SK-N-SH (cell line): ENCODE measurements around the gene C20orf144. TPM values are rescaled to one million over a fixed set of nuclear protein-coding genes. Genes with fewer than 3 reads are reported as not detected.

Source experiments
- CTCF ChIA-PET: fragments of 300-600, 350-600 bp; formaldehyde crosslinking; extraction: SDS; loops from one replicate; lab custom pipeline; 2021; lab: Yijun Ruan, JAX
- POLR2A ChIA-PET: fragments of 350-600 bp; sonication (Branson Sonifier 250); formaldehyde crosslinking; extraction: SDS; loops from one replicate; lab custom pipeline; 2020; ENCODE audit warnings: antibody characterized with exemption, inconsistent platforms; lab: Yijun Ruan, JAX
- DNase-seq: peaks from one replicate; pipeline ENCODE4 v3.0.0; 2012
- H2AFZ ChIP-seq: fragments of 200-600 bp; sonication (generic); 2 replicates; pipeline ENCODE4 v1.8.1; 2016; ENCODE audit warnings: antibody characterized with exemption, mild to moderate bottlenecking, low read depth
- H3F3A ChIP-seq: fragments of 200-600 bp; sonication (generic); replicated peaks from 2 replicates; pipeline ENCODE3; 2016; ENCODE audit warnings: antibody characterized with exemption, mild to moderate bottlenecking; ENCODE audit not compliant: insufficient read depth
- H3K27ac ChIP-seq, 2 experiments: fragments of 200-500 bp in 1 of 2; fragments of 200-600 bp in 1 of 2; sonication (Bioruptor generic) in 1 of 2; sonication (generic), shearing (Covaris generic) in 1 of 2; 2 replicates each; pipeline versions ENCODE4 v1.5.1 to v1.6.1; 2014 to 2016; ENCODE audit warnings: low read depth in 2 of 2, inconsistent platforms in 1 of 2, low read length in 1 of 2, mild to moderate bottlenecking in 1 of 2, mixed read lengths in 1 of 2
- H3K27me3 ChIP-seq: fragments of 200-600 bp; sonication (generic), shearing (Covaris generic); 2 replicates; pipeline ENCODE4 v1.6.1; 2016; ENCODE audit warnings: mixed run types; ENCODE audit not compliant: insufficient read depth
- H3K36me3 ChIP-seq, 2 experiments: fragments of 200-500 bp in 1 of 2; fragments of 200-600 bp in 1 of 2; sonication (Bioruptor generic) in 1 of 2; sonication (generic) in 1 of 2; replicated peaks in 1 of 2; 2 replicates each; pipeline versions ENCODE3 to v1.5.1; 2014 to 2016; ENCODE audit warnings: low read length in 1 of 2, mild to moderate bottlenecking in 1 of 2; ENCODE audit not compliant: insufficient read depth in 2 of 2, control insufficient read depth in 1 of 2
- H3K4me1 ChIP-seq, 2 experiments: fragments of 200-500 bp in 1 of 2; fragments of 200-600 bp in 1 of 2; sonication (Bioruptor generic) in 1 of 2; sonication (generic), shearing (Covaris generic) in 1 of 2; 2 replicates each; pipeline versions ENCODE4 v1.5.1 to v1.6.1; 2014 to 2016; ENCODE audit warnings: low read depth in 1 of 2, low read length in 1 of 2, mixed run types in 1 of 2; ENCODE audit not compliant: insufficient read depth in 2 of 2, control insufficient read depth in 1 of 2
- H3K4me2 ChIP-seq: fragments of 200-600 bp; sonication (generic), shearing (Covaris generic); 2 replicates; pipeline ENCODE4 v1.6.1; 2017; ENCODE audit warnings: mixed run types
- H3K4me3 ChIP-seq, 2 experiments: fragments of 200-500 bp in 1 of 2; fragments of 200-600 bp in 1 of 2; sonication (Bioruptor generic) in 1 of 2; sonication (generic), shearing (Covaris generic) in 1 of 2; 2 replicates each; pipeline versions ENCODE4 v1.5.1 to v1.8.1; 2014 to 2016; ENCODE audit warnings: low read depth in 2 of 2, inconsistent platforms in 1 of 2, low read length in 1 of 2, mild to moderate bottlenecking in 1 of 2, mixed read lengths in 1 of 2, moderate library complexity in 1 of 2
- H3K79me2 ChIP-seq: fragments of 200-600 bp; sonication (generic); 2 replicates; pipeline ENCODE4 v1.8.1; 2017; ENCODE audit warnings: mild to moderate bottlenecking; ENCODE audit not compliant: insufficient read depth
- H3K9ac ChIP-seq: fragments of 200-600 bp; sonication (generic); 2 replicates; pipeline ENCODE4 v1.6.1; 2017; ENCODE audit warnings: mixed run types
- H3K9me2 ChIP-seq: fragments of 200-600 bp; sonication (generic); 2 replicates; pipeline ENCODE4 v1.6.1; 2017; ENCODE audit warnings: mixed run types
- H3K9me3 ChIP-seq: fragments of 200-600 bp; sonication (generic); 2 replicates; pipeline ENCODE4 v1.6.1; 2017; ENCODE audit warnings: mixed run types, mild to moderate bottlenecking, moderate library complexity
- H4K20me1 ChIP-seq: fragments of 200-600 bp; sonication (generic); 2 replicates; pipeline ENCODE4 v1.6.1; 2017; ENCODE audit warnings: mild to moderate bottlenecking, mixed run types; ENCODE audit not compliant: insufficient read depth
- CHD2 ChIP-seq: fragments of 150-350 bp; IDR thresholded peaks from 2 replicates; pipeline ENCODE4 v1.6.1; 2018; ENCODE audit warnings: low read length; ENCODE audit not compliant: partially characterized antibody
- ELF1 ChIP-seq: IDR thresholded peaks from 2 replicates; pipeline ENCODE4 v1.4.0; 2012
- GABPA ChIP-seq: IDR thresholded peaks from 2 replicates; pipeline ENCODE4 v1.4.0; 2012; ENCODE audit warnings: low read depth, mild to moderate bottlenecking
- GATA2 ChIP-seq: sonication (generic); formaldehyde crosslinking; IDR thresholded peaks from 2 replicates; pipeline ENCODE4 v1.5.0; 2020; ENCODE audit warnings: mild to moderate bottlenecking, missing genetic modification reagents
- JUND ChIP-seq: IDR thresholded peaks from 2 replicates; pipeline ENCODE4 v1.4.0; 2012
- MAX ChIP-seq: IDR thresholded peaks from 2 replicates; pipeline ENCODE4 v1.4.0; 2012; ENCODE audit warnings: low read depth
- MEF2A ChIP-seq: IDR thresholded peaks from 2 replicates; pipeline ENCODE4 v1.4.0; 2012; ENCODE audit warnings: low read depth, borderline replicate concordance
- PBX3 ChIP-seq: IDR thresholded peaks from 2 replicates; pipeline ENCODE4; 2012
- RCOR1 ChIP-seq: fragments of 150-350 bp; IDR thresholded peaks from 2 replicates; pipeline ENCODE4 v1.6.1; 2017; ENCODE audit warnings: antibody characterized with exemption, low read length
- RXRA ChIP-seq: IDR thresholded peaks from 2 replicates; pipeline ENCODE4 v1.4.0; 2012; ENCODE audit warnings: low read depth, mild to moderate bottlenecking, borderline replicate concordance
- TAF1 ChIP-seq: IDR thresholded peaks from 2 replicates; pipeline ENCODE4 v1.6.1; 2012; ENCODE audit warnings: low read depth, mild to moderate bottlenecking, low read length, moderate library complexity, borderline replicate concordance
- USF1 ChIP-seq: IDR thresholded peaks from 2 replicates; pipeline ENCODE4 v1.4.0; 2012; ENCODE audit warnings: low read depth, borderline replicate concordance
- YY1 ChIP-seq: IDR thresholded peaks from 2 replicates; pipeline ENCODE4 v1.4.0; 2012; ENCODE audit warnings: low read depth, mild to moderate bottlenecking
- WGBS: methylation state at CpG from one replicate; pipeline ENCODE4 v1.1.6; 2017; ENCODE audit warnings: low lambda C conversion rate; 5-methylcytosine and 5-hydroxymethylcytosine counted together
- polyA plus RNA-seq, 3 experiments: library from polyadenylated mRNA; depleted of rRNA; stranded (reverse); fragments of >200 nt; gene quantifications; 2 replicates each; pipeline ENCODE4 v1.2.3, GENCODE V29; 2012
- TF ChIP-seq, protein P1 (sequence below): IDR thresholded peaks from 2 replicates; pipeline ENCODE4 v1.4.0; 2012; ENCODE audit warnings: low read depth, borderline replicate concordance

C20orf144 gene
- polyA plus RNA-seq, 1 of the 3 experiments (the other 2 are of a cell fraction) = 0.12 TPM

- WGBS = 92% methylated on average over 3 of the region's 3 CpGs
- POLR2A ChIA-PET = no interaction called here
These were observed 26.1 kb downstream of the C20orf144 start for GRCh38 chr20:33687993-33688937.

GRCh38 chr20:33688938-33689424, 26.9 kb downstream of the C20orf144 start:
- no peak overlapping the region for H3K4me2 ChIP-seq
- H3K36me3 ChIP-seq = no peaks in the 10 kb centered on the region
- peaks cover 7 to 23% of the 10 kb centered on the region in 2 experiments; a peak in 2 of 4 replicates for H3K4me1 ChIP-seq
- ChIA-PET POLR2A (no interaction called here), CTCF (no interaction called here)
- H3K9me3 ChIP-seq = no peaks in the 10 kb centered on the region
- H2AFZ ChIP-seq = no peak overlapping the region
- H3K4me3 ChIP-seq = no peak overlapping the region
- H3K9me2 ChIP-seq = no peaks in the 10 kb centered on the region
- H3F3A ChIP-seq = no peaks in the 10 kb centered on the region
- H4K20me1 ChIP-seq = no peaks in the 10 kb centered on the region; the same call in 1 of the 2 replicates
- no peaks in the 10 kb centered on the region for H3K27me3 ChIP-seq
- no peak for DNase-seq
- TF ChIP-seq GABPA (no peak), YY1 (no peak), MAX (no peak), GATA2 (CRISPR knock-in tag) (no peak)
- H3K27ac ChIP-seq = no peak overlapping the region
- 86% methylated on average over 3 of the region's 3 CpGs for WGBS
- no peak overlapping the region for H3K9ac ChIP-seq
- peaks cover 16% of the 10 kb centered on the region for H3K79me2 ChIP-seq

More at GRCh38 chr20:33687993-33688937, 26.1 kb downstream of the C20orf144 start:
- TF ChIP-seq USF1 (no peak), MEF2A (no peak), TAF1 (no peak), ELF1 (no peak)
- no peak for DNase-seq
- Histone ChIP-seq H3K27ac (no peak overlapping the region), H3K9me3 (no peaks in the 10 kb centered on the region), H3K27me3 (no peaks in the 10 kb centered on the region), H3K79me2 (peaks cover 22% of the 10 kb centered on the region), H3K4me1 (peaks cover 7 to 19% of the 10 kb centered on the region in 2 experiments; a peak in 2 of 4 replicates), H4K20me1 (no peaks in the 10 kb centered on the region; the same call in 1 of the 2 replicates), H3K9me2 (no peaks in the 10 kb centered on the region), H3K36me3 (no peaks in the 10 kb centered on the region), H3K4me2 (no peak overlapping the region), H2AFZ (no peak overlapping the region), H3K4me3 (no peak overlapping the region), H3F3A (no peaks in the 10 kb centered on the region), H3K9ac (no peak overlapping the region)
- CTCF ChIA-PET = interaction anchor here (4.5 kb wide), 1 partner anchor 8 kb away, joined by 15 read pairs; no protein-coding TSS in a partner anchor

GRCh38 chr20:33689493-33689892, 27.4 kb downstream of the C20orf144 start:
- Histone ChIP-seq H3K4me2 (0 out of 2 replicates have a peak overlapping the region, but pooled peaks have one; percentile 2), H3K79me2 (peaks cover 11% of the 10 kb centered on the region), H3K27me3 (no peaks in the 10 kb centered on the region), H3K4me1 (peaks cover 7 to 25% of the 10 kb centered on the region in 2 experiments; a peak in 2 of 4 replicates), H4K20me1 (no peaks in the 10 kb centered on the region; the same call in 1 of the 2 replicates), H3K27ac (no peak overlapping the region), H3K36me3 (no peaks in the 10 kb centered on the region), H3K9me2 (no peaks in the 10 kb centered on the region), H3F3A (no peaks in the 10 kb centered on the region), H3K9me3 (no peaks in the 10 kb centered on the region), H2AFZ (no peak overlapping the region), H3K4me3 (no peak overlapping the region), H3K9ac (no peak overlapping the region)
- 100% methylated on average over 1 of the region's 1 CpG for WGBS
- no peak for DNase-seq
- TF ChIP-seq PBX3 = no peak
- no peak for TF ChIP-seq CHD2
- no peak for TF ChIP-seq RXRA
- TF ChIP-seq, protein P1, sequence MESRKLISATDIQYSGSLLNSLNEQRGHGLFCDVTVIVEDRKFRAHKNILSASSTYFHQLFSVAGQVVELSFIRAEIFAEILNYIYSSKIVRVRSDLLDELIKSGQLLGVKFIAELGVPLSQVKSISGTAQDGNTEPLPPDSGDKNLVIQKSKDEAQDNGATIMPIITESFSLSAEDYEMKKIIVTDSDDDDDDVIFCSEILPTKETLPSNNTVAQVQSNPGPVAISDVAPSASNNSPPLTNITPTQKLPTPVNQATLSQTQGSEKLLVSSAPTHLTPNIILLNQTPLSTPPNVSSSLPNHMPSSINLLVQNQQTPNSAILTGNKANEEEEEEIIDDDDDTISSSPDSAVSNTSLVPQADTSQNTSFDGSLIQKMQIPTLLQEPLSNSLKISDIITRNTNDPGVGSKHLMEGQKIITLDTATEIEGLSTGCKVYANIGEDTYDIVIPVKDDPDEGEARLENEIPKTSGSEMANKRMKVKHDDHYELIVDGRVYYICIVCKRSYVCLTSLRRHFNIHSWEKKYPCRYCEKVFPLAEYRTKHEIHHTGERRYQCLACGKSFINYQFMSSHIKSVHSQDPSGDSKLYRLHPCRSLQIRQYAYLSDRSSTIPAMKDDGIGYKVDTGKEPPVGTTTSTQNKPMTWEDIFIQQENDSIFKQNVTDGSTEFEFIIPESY = no peak
- TF ChIP-seq JUND = no peak
- TF ChIP-seq RCOR1 = no peak
- POLR2A ChIA-PET = no interaction called here
- CTCF ChIA-PET = no interaction called here
